Endothelial cell of umbilical vein (primary cell): Measurements from ENCODE around the gene MPP3. TPM values are rescaled to one million over a fixed set of nuclear protein-coding genes. Genes with fewer than 3 reads are reported as not detected.

Experiments used
- BruUV-seq: library from RNA; stranded (reverse); fragments of 400-500 nt; replicated peaks from 2 replicates; lab custom pipeline; 2021; lab: Mats Ljungman, UMichigan
- CTCF ChIA-PET: fragments of 300-600, 350-600 bp; sonication (Branson Sonifier 250); formaldehyde crosslinking; loops from one replicate; lab custom pipeline; 2021; ENCODE audit warnings: antibody characterized with exemption, inconsistent platforms; lab: Charles Lee
- POLR2A ChIA-PET: fragments of 300-600, 350-600 bp; sonication (Branson Sonifier 250); formaldehyde crosslinking; loops from one replicate; lab custom pipeline; 2021; ENCODE audit warnings: antibody characterized with exemption, inconsistent platforms; lab: Charles Lee
- DNase-seq: peaks from one replicate; pipeline ENCODE4 v3.0.0-alpha.2; 2011; ENCODE audit warnings: low read depth, low spot score
- FAIRE-seq: peaks from 2 replicates; lab custom pipeline; 2011; peaks lifted over from hg19 to GRCh38; lab: Jason Lieb, UNC
- H2AFZ ChIP-seq: 2 replicates; pipeline ENCODE4 v1.6.0; 2012; ENCODE audit warnings: low read depth, low read length, control low read depth, inconsistent platforms
- H3K27ac ChIP-seq: 2 replicates; pipeline ENCODE4 v1.5.1; 2011; ENCODE audit warnings: low read depth, mild to moderate bottlenecking, control low read depth, low read length, moderate library complexity; ENCODE audit not compliant: insufficient read depth
- H3K27me3 ChIP-seq, 2 experiments: 2 replicates each; pipeline versions ENCODE4 v1.6.0 to v1.6.1; 2011; ENCODE audit warnings: low read length in 2 of 2, mixed read lengths in 1 of 2; ENCODE audit not compliant: control insufficient read depth in 2 of 2, insufficient read depth in 2 of 2
- H3K36me3 ChIP-seq, 2 experiments: 2 replicates in 1 of 2; 3 replicates in 1 of 2; pipeline ENCODE4 v1.5.1; 2011; ENCODE audit warnings: low read length in 2 of 2, mild to moderate bottlenecking in 1 of 2, moderate library complexity in 1 of 2; ENCODE audit not compliant: control insufficient read depth in 2 of 2, insufficient read depth in 2 of 2; ENCODE audit errors: extremely low read depth in 1 of 2
- H3K4me1 ChIP-seq: 3 replicates; pipeline ENCODE4 v1.5.1; 2011; ENCODE audit warnings: mild to moderate bottlenecking, low read length; ENCODE audit not compliant: control insufficient read depth, insufficient read depth; ENCODE audit errors: extremely low read depth
- H3K4me2 ChIP-seq: 2 replicates; pipeline ENCODE4 v1.6.1; 2011; ENCODE audit warnings: low read length, control low read depth, mixed read lengths; ENCODE audit not compliant: insufficient read depth
- H3K4me3 ChIP-seq, 3 experiments: fragments of 200-600 bp in 1 of 3; sonication (generic), shearing (Covaris generic) in 1 of 3; replicated peaks in 1 of 3; 2 replicates each; pipeline ENCODE4 v1.5.1; 2011 to 2016; ENCODE audit warnings: control low read depth in 3 of 3, low read length in 3 of 3, mild to moderate bottlenecking in 2 of 3, inconsistent platforms in 1 of 3, low read depth in 1 of 3, moderate library complexity in 1 of 3; ENCODE audit not compliant: insufficient read depth in 1 of 3
- H3K79me2 ChIP-seq: 2 replicates; pipeline ENCODE4 v1.6.0; 2012; ENCODE audit warnings: low read length, inconsistent platforms; ENCODE audit not compliant: control insufficient read depth, insufficient read depth
- H3K9ac ChIP-seq: replicated peaks from 2 replicates; pipeline ENCODE3; 2011; ENCODE audit warnings: low read length, control low read depth; ENCODE audit not compliant: insufficient read depth; ENCODE audit errors: extremely low read depth
- H3K9me1 ChIP-seq: replicated peaks from 3 replicates; pipeline ENCODE4 v1.6.0; 2011; ENCODE audit warnings: mild to moderate bottlenecking, low read length; ENCODE audit not compliant: control insufficient read depth, insufficient read depth; ENCODE audit errors: extremely low read depth
- H3K9me3 ChIP-seq: replicated peaks from 2 replicates; pipeline ENCODE4 v1.5.1; 2012; ENCODE audit warnings: low read length, inconsistent platforms; ENCODE audit not compliant: control insufficient read depth, insufficient read depth
- H4K20me1 ChIP-seq: replicated peaks from 2 replicates; pipeline ENCODE3; 2011; ENCODE audit warnings: mild to moderate bottlenecking, low read length; ENCODE audit not compliant: control insufficient read depth, insufficient read depth; ENCODE audit errors: extremely low read depth
- EZH2 ChIP-seq: IDR thresholded peaks from 2 replicates; pipeline ENCODE4 v1.6.1; 2012; ENCODE audit warnings: borderline replicate concordance, low read depth, mild to moderate bottlenecking, moderate library complexity, low read length, inconsistent platforms; ENCODE audit not compliant: severe bottlenecking
- FOS ChIP-seq: IDR thresholded peaks from 2 replicates; pipeline ENCODE4 v1.6.1; 2011; ENCODE audit warnings: mild to moderate bottlenecking, low read length, moderate library complexity, borderline replicate concordance; ENCODE audit not compliant: insufficient read depth
- GATA2 ChIP-seq: IDR thresholded peaks from 2 replicates; pipeline ENCODE4 v1.7.0; 2011; ENCODE audit warnings: low read depth, mild to moderate bottlenecking, moderate library complexity, mixed read lengths, low read length; ENCODE audit not compliant: insufficient read length, insufficient read depth
- JUN ChIP-seq: IDR thresholded peaks from 2 replicates; pipeline ENCODE4 v1.6.1; 2011; ENCODE audit warnings: borderline replicate concordance, low read depth; ENCODE audit not compliant: insufficient read length, insufficient read depth
- MYC ChIP-seq: IDR thresholded peaks from one replicate; pipeline ENCODE4 v1.6.1; 2011; ENCODE audit warnings: mild to moderate bottlenecking, low read depth, low read length
- POLR2A ChIP-seq: IDR thresholded peaks from 2 replicates; pipeline ENCODE4 v1.6.1; 2012; ENCODE audit warnings: low read depth, mild to moderate bottlenecking, control low read depth, low read length
- POLR2AphosphoS5 ChIP-seq: IDR thresholded peaks from 2 replicates; pipeline ENCODE4 v1.6.1; 2012; ENCODE audit warnings: low read depth, mild to moderate bottlenecking, control low read depth, low read length, moderate library complexity; ENCODE audit not compliant: insufficient read depth
- dilution Hi-C: fragments of 300-500 bp; cut with MboI; formaldehyde crosslinking; loops from one replicate; pipeline ENCODE4 v1.15.0; 2019; ENCODE audit warnings: low sequenced_read_pairs; ENCODE audit not compliant: extremely low pct_ligation_motif_present
- intact Hi-C: fragments of 100-400 bp; cut with micrococcal nuclease; formaldehyde crosslinking; loops from one replicate; pipeline ENCODE4 v1.10.0; 2022
- polyA plus RNA-seq, 4 experiments: library from polyadenylated mRNA; depleted of rRNA in 3 of 4; stranded (reverse) in 3 of 4; unstranded in 1 of 4; fragments of >200 nt; gene quantifications; 2 replicates each; pipeline versions ENCODE4 v1.2.1 to v1.2.3, GENCODE V29; 2011 to 2012; ENCODE audit warnings: missing spikeins in 1 of 4
- total RNA-seq: library from RNA; stranded (reverse); gene quantifications from 2 replicates; pipeline ENCODE4 v1.2.3, GENCODE V29; 2021
- TF ChIP-seq, protein P1 (sequence below), 2 donors: IDR thresholded peaks; 1 replicate in 1 of 2; 2 replicates in 1 of 2; pipeline ENCODE4 v1.5.1; 2011; ENCODE audit warnings: low read length in 2 of 2, mild to moderate bottlenecking in 2 of 2, moderate library complexity in 2 of 2, control low read depth in 1 of 2, inconsistent platforms in 1 of 2, low read depth in 1 of 2; ENCODE audit not compliant: insufficient read depth in 1 of 2; ENCODE audit errors: extremely low read depth in 1 of 2
- TF ChIP-seq, protein P2 (sequence below): IDR thresholded peaks from 2 replicates; pipeline ENCODE4 v1.6.1; 2011; ENCODE audit not compliant: insufficient read depth, insufficient read length

The MPP3 gene
- total and polyA plus RNA-seq, 2 donors (not counting 3 experiments of a cell fraction or from before 2014, with no cell fraction given): 6.1 to 11.3 TPM

DNA sequence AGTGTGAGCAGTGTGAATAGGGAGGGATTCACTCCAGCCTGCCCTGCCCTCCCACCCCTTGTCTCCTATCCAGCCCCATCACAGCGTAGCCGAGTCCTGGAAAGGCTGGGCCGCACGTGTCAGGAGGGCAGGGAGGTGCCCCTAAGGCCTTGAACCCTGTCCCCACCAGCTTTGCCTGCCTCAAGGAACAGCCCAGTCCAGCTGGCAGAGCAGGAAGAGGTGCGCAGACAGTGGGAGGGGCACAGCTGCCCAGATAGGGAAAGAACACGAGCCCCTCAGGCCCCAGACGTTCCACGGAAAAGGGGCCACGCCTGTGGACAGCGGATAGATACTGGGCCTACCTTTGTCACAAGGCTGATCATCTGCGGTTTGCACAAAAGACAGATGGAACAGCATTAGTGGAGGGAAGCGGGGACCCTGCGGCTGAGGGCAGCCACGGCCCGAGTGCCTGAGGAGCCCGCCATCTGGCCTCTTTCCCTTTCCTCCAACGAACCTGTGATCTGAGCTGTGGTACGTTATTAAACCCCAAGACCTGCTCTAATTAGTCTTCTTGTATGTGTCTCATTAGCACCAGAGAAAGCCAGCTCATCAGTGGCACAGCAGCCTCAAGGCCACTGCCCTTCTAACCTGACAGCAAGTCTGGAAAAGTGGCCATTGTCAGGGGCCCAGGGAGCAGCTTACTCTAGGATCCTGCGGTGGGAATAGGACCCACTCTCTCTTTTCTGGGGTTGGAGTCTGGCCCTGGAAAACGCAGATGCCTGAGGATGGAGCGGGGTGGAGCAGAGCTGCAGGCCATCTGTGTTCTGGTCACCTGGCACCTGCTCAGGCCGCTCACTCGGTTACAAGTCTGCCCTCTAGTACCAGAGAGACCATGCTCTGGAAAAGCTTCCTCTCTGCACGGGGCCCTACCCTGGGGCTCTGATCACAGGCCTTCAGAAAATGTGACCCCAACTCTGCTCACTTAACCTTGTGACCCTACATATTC lies 16.3 kb downstream of the MPP3 start:
- no peak overlapping the region for H3K4me2 ChIP-seq
- no peaks in the 10 kb centered on the region for H3K79me2 ChIP-seq
- peaks cover 2 to 5% of the 10 kb centered on the region in 2 experiments for H3K36me3 ChIP-seq
- TF ChIP-seq MYC: no peak
- no peak for TF ChIP-seq FOS
- TF ChIP-seq, protein P1, sequence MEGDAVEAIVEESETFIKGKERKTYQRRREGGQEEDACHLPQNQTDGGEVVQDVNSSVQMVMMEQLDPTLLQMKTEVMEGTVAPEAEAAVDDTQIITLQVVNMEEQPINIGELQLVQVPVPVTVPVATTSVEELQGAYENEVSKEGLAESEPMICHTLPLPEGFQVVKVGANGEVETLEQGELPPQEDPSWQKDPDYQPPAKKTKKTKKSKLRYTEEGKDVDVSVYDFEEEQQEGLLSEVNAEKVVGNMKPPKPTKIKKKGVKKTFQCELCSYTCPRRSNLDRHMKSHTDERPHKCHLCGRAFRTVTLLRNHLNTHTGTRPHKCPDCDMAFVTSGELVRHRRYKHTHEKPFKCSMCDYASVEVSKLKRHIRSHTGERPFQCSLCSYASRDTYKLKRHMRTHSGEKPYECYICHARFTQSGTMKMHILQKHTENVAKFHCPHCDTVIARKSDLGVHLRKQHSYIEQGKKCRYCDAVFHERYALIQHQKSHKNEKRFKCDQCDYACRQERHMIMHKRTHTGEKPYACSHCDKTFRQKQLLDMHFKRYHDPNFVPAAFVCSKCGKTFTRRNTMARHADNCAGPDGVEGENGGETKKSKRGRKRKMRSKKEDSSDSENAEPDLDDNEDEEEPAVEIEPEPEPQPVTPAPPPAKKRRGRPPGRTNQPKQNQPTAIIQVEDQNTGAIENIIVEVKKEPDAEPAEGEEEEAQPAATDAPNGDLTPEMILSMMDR (IDR thresholded peaks at IDR 0.05; ENCODE audit: extremely low read depth in 1 of 2, insufficient read depth in 1 of 2, low read depth in 1 of 2, low read length in 2 of 2): no peak
- TF ChIP-seq, protein P2, sequence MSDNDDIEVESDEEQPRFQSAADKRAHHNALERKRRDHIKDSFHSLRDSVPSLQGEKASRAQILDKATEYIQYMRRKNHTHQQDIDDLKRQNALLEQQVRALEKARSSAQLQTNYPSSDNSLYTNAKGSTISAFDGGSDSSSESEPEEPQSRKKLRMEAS: no peak
- TF ChIP-seq JUN: no peak
- TF ChIP-seq GATA2: no peak
- no peak for TF ChIP-seq EZH2
- no peak for TF ChIP-seq POLR2A
- no peak for TF ChIP-seq POLR2AphosphoS5
- H3K4me3 ChIP-seq: no peak overlapping the region
- no peak overlapping the region for H3K9ac ChIP-seq
- DNase-seq: no peak
- no TSS peak for BruUV-seq
- FAIRE-seq: no peak
- ChIA-PET CTCF (interaction anchor here (1.1 to 4.0 kb wide), 3 partner anchors 11 to 30 kb away, joined by 3 to 21 read pairs (median 6); partner anchors contain the start of gene CD300LG), POLR2A (no interaction called here)
- dilution Hi-C loops: no loop called here
- no peaks in the 10 kb centered on the region for H4K20me1 ChIP-seq
- H3K27ac ChIP-seq: no peak overlapping the region
- intact Hi-C loops: no loop called here
- no peaks in the 10 kb centered on the region for H3K9me1 ChIP-seq
- H3K4me1 ChIP-seq: peaks cover 14% of the 10 kb centered on the region
- no peak overlapping the region for H2AFZ ChIP-seq
- no peaks in the 10 kb centered on the region for H3K9me3 ChIP-seq
- H3K27me3 ChIP-seq: no peaks in the 10 kb centered on the region
